ENCODE data around the gene USP9Y. TPM values are rescaled to one million over a fixed set of nuclear protein-coding genes. Genes with fewer than 3 reads are reported as not detected.
A peak's percentile ranks its signal among the peaks of the same experiment; 100 is the strongest.

Gene USP9Y
- total and polyA plus RNA-seq, 12 donors: 9.3 to 41.2 (median 32.1) TPM; not detected in 3

- H3K36me3 ChIP-seq: peaks cover 0 to 12% (median 0%) of the 10 kb centered on the region in 9 donors
- no peak for TF ChIP-seq CTCF (IDR thresholded peaks at IDR 0.05)
- H3K27ac ChIP-seq: no peak overlapping the region
- no peak overlapping the region for H3K4me3 ChIP-seq
- 95 to 100% methylated on average over 1 of the region's 1 CpG for whole genome bisulfite sequencing, 2 donors
- H3K4me1 ChIP-seq: no peaks in the 10 kb centered on the region
- DNase-seq (no peak), ATAC-seq (no peak)
- H3K9me3 ChIP-seq: no peaks in the 10 kb centered on the region
- no peaks in the 10 kb centered on the region for H3K27me3 ChIP-seq
- intact Hi-C loops (cut with DNase I): no loop called here
Observed at GRCh38 chrY:12826791-12827190, 125.8 kb downstream of the USP9Y start.

- TF ChIP-seq CTCF (IDR thresholded peaks at IDR 0.05): no peak
- intact Hi-C loops (cut with DNase I): no loop called here
Observed at GRCh38 chrY:12833284-12833683, 132.3 kb downstream of the USP9Y start.

GRCh38 chrY:12837550-12837949, 136.5 kb downstream of the USP9Y start:
- Histone ChIP-seq H3K27ac (no peak overlapping the region), H3K36me3 (peaks cover 0 to 88% (median 0%) of the 10 kb centered on the region in 9 donors), H3K9me3 (no peaks in the 10 kb centered on the region), H3K4me3 (no peak overlapping the region), H3K4me1 (no peaks in the 10 kb centered on the region), H3K27me3 (no peaks in the 10 kb centered on the region)
- TF ChIP-seq CTCF (IDR thresholded peaks at IDR 0.05): no peak
- WGBS, 2 donors: 83 to 88% methylated on average over 2 of the region's 2 CpGs
- DNase-seq (peak in 1 of 2 donors; percentile 5), ATAC-seq (peak in 1 of 8 donors; percentile 57)
- intact Hi-C loops (cut with DNase I): no loop called here

More at GRCh38 chrY:12833284-12833683, 132.3 kb downstream of the USP9Y start:
- H3K4me1 ChIP-seq: no peaks in the 10 kb centered on the region
- H3K9me3 ChIP-seq: no peaks in the 10 kb centered on the region
- no peak overlapping the region for H3K27ac ChIP-seq
- H3K36me3 ChIP-seq: peaks cover 0 to 46% (median 0%) of the 10 kb centered on the region in 9 donors
- H3K27me3 ChIP-seq: no peaks in the 10 kb centered on the region
- WGBS, 2 donors: 98 to 99% methylated on average over 3 of the region's 3 CpGs
- DNase-seq: no peak
- no peak for ATAC-seq
- H3K4me3 ChIP-seq: no peak overlapping the region

DNA sequence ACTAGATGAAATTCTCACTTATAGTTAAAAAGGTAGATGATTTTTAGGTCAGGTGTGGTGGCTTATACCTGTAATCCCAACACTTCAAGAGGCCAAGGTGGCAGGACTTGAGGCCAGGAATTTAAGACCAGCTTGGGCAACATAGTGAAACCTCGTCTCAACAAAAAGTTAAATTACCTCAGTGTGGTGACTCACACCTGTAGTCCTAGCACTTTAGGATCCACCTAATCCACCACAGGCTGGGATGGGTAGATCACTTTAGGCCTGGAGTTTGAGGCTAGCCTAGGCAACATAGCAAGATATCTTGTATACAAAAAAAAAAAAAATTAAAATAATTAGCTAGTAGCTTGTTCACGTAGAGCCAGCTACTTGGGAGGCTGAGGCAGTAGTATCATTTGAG, 140.3 kb downstream of the USP9Y start:
- no peak for ATAC-seq
- H3K4me3 ChIP-seq: no peak overlapping the region
- no peak for TF ChIP-seq CTCF (IDR thresholded peaks at IDR 0.05)

More for the DNA sequence above, 140.3 kb downstream of the USP9Y start:
- intact Hi-C loops (cut with DNase I): no loop called here
- Histone ChIP-seq H3K36me3 (peaks cover 0 to 95% (median 0%) of the 10 kb centered on the region in 9 donors), H3K4me1 (no peaks in the 10 kb centered on the region), H3K27ac (no peak overlapping the region), H3K9me3 (no peaks in the 10 kb centered on the region), H3K27me3 (no peaks in the 10 kb centered on the region)
- 92 to 95% methylated on average over 2 of the region's 2 CpGs for WGBS, 2 donors
- DNase-seq: no peak

Measured in heart right ventricle (tissue), 16 donors.